Astrocyte (in vitro differentiated cells and primary cell): Measurements from ENCODE around the gene DENND5B. TPM values are rescaled to one million over a fixed set of nuclear protein-coding genes. Genes with fewer than 3 reads are reported as not detected.
A peak's percentile ranks its signal among the peaks of the same experiment; 100 is the strongest.

ENCODE experiments used
- DNase-seq: peaks from one replicate; pipeline ENCODE4 v3.0.0-alpha.2; 2010; ENCODE audit warnings: low read depth
- FAIRE-seq: peaks from 2 replicates; lab custom pipeline; 2011; peaks lifted over from hg19 to GRCh38; lab: Jason Lieb, UNC
- H2AFZ ChIP-seq: 2 replicates; pipeline ENCODE4 v1.6.0; 2012; ENCODE audit warnings: low read depth, low read length, inconsistent platforms
- H3K27ac ChIP-seq: 2 replicates; pipeline ENCODE4 v1.5.1; 2011; ENCODE audit warnings: low read depth, low read length, inconsistent platforms
- H3K27me3 ChIP-seq: 2 replicates; pipeline ENCODE4 v1.6.0; 2011; ENCODE audit warnings: low read length, inconsistent platforms; ENCODE audit not compliant: insufficient read depth
- H3K36me3 ChIP-seq: 2 replicates; pipeline ENCODE4 v1.5.1; 2011; ENCODE audit warnings: low read length, inconsistent platforms; ENCODE audit not compliant: insufficient read depth
- H3K4me1 ChIP-seq: 2 replicates; pipeline ENCODE4 v1.5.1; 2011; ENCODE audit warnings: low read length, inconsistent platforms; ENCODE audit not compliant: insufficient read depth
- H3K4me2 ChIP-seq: 2 replicates; pipeline ENCODE4 v1.6.0; 2012; ENCODE audit warnings: low read length, inconsistent platforms
- H3K4me3 ChIP-seq: 2 replicates; pipeline ENCODE4 v1.5.1; 2011; ENCODE audit warnings: low read depth, mild to moderate bottlenecking, low read length, inconsistent platforms; ENCODE audit not compliant: insufficient read depth
- H3K79me2 ChIP-seq: 2 replicates; pipeline ENCODE4 v1.6.0; 2012; ENCODE audit warnings: mild to moderate bottlenecking, low read length, inconsistent platforms; ENCODE audit not compliant: insufficient read depth
- H3K9ac ChIP-seq: 2 replicates; pipeline ENCODE4 v1.6.0; 2012; ENCODE audit warnings: mild to moderate bottlenecking, low read length, inconsistent platforms
- H3K9me3 ChIP-seq: 2 replicates; pipeline ENCODE4 v1.5.1; 2012; ENCODE audit warnings: low read depth, mild to moderate bottlenecking, low read length, inconsistent platforms; ENCODE audit not compliant: insufficient read depth
- H4K20me1 ChIP-seq: 2 replicates; pipeline ENCODE4 v1.6.0; 2012; ENCODE audit warnings: low read length, inconsistent platforms; ENCODE audit not compliant: insufficient read depth
- H3K27ac Mint-ChIP-seq: one replicate; pipeline ENCODE4 v1.8.0; 2021; ENCODE audit warnings: mild to moderate bottlenecking, mixed read lengths; ENCODE audit not compliant: unreplicated experiment
- H3K27me3 Mint-ChIP-seq: one replicate; pipeline ENCODE4 v1.8.0; 2021; ENCODE audit warnings: low read depth, mixed read lengths; ENCODE audit not compliant: unreplicated experiment
- H3K36me3 Mint-ChIP-seq: one replicate; pipeline ENCODE4 v1.8.0; 2021; ENCODE audit warnings: low read depth, mixed read lengths; ENCODE audit not compliant: unreplicated experiment
- H3K4me1 Mint-ChIP-seq: one replicate; pipeline ENCODE4 v1.8.0; 2021; ENCODE audit warnings: low read depth, mixed read lengths; ENCODE audit not compliant: unreplicated experiment
- H3K4me3 Mint-ChIP-seq: one replicate; pipeline ENCODE4 v1.8.0; 2021; ENCODE audit warnings: mild to moderate bottlenecking, moderate library complexity, mixed read lengths; ENCODE audit not compliant: unreplicated experiment
- H3K9me3 Mint-ChIP-seq: one replicate; pipeline ENCODE4 v1.8.0; 2021; ENCODE audit warnings: mild to moderate bottlenecking, mixed read lengths; ENCODE audit not compliant: unreplicated experiment
- EZH2 ChIP-seq: IDR thresholded peaks from 2 replicates; pipeline ENCODE4 v1.6.1; 2012; ENCODE audit warnings: mild to moderate bottlenecking, low read length, inconsistent platforms; ENCODE audit not compliant: insufficient read depth
- total RNA-seq: library from RNA; stranded (reverse); gene quantifications from 2 replicates; pipeline ENCODE4 v1.2.1, GENCODE V29; 2021
- TF ChIP-seq, protein P1 (sequence below): IDR thresholded peaks from 2 replicates; pipeline ENCODE4 v1.5.1; 2011; ENCODE audit warnings: low read depth, mild to moderate bottlenecking, inconsistent platforms, low read length, moderate library complexity; ENCODE audit not compliant: insufficient read depth

The DENND5B gene
- total RNA-seq, 1 donor from 2014 or later = 22.7 TPM

DNA sequence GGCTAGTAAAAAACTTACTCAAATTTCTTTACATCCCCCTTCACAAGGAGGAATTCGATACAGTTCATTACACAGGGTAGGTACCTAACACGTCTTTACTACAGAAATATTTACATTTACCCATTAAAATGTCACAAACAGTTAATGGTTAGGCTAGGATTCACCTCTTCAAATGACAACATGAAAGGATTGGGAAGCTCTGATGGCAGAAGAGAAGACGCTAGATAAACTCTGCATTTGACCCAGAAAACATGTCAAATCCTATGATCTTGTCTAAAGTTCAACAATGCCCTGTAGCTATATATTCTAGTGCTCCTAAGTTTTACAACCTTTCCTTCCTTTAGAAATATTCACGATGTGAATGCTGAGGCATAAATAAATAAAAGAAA lies 64.8 kb downstream of the DENND5B start:
- H3K27me3 Mint-ChIP-seq = no peaks in the 10 kb centered on the region
- no peak for TF ChIP-seq EZH2
- TF ChIP-seq, protein P1, sequence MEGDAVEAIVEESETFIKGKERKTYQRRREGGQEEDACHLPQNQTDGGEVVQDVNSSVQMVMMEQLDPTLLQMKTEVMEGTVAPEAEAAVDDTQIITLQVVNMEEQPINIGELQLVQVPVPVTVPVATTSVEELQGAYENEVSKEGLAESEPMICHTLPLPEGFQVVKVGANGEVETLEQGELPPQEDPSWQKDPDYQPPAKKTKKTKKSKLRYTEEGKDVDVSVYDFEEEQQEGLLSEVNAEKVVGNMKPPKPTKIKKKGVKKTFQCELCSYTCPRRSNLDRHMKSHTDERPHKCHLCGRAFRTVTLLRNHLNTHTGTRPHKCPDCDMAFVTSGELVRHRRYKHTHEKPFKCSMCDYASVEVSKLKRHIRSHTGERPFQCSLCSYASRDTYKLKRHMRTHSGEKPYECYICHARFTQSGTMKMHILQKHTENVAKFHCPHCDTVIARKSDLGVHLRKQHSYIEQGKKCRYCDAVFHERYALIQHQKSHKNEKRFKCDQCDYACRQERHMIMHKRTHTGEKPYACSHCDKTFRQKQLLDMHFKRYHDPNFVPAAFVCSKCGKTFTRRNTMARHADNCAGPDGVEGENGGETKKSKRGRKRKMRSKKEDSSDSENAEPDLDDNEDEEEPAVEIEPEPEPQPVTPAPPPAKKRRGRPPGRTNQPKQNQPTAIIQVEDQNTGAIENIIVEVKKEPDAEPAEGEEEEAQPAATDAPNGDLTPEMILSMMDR = no peak
- Histone ChIP-seq H3K27me3 (no peaks in the 10 kb centered on the region), H3K9me3 (no peaks in the 10 kb centered on the region), H3K9ac (no peak overlapping the region), H3K4me1 (peaks cover 15% of the 10 kb centered on the region), H4K20me1 (no peaks in the 10 kb centered on the region), H3K4me3 (no peak overlapping the region), H3K27ac (no peak overlapping the region), H3K36me3 (no peaks in the 10 kb centered on the region), H3K4me2 (no peak overlapping the region), H2AFZ (no peak overlapping the region), H3K79me2 (peaks cover 46% of the 10 kb centered on the region)
- H3K4me3 Mint-ChIP-seq = no peak overlapping the region
- peaks cover 16% of the 10 kb centered on the region for H3K4me1 Mint-ChIP-seq
- H3K27ac Mint-ChIP-seq = no peak overlapping the region
- no peaks in the 10 kb centered on the region for H3K36me3 Mint-ChIP-seq
- DNase-seq = no peak
- H3K9me3 Mint-ChIP-seq = no peaks in the 10 kb centered on the region
- no peak for FAIRE-seq

DNA sequence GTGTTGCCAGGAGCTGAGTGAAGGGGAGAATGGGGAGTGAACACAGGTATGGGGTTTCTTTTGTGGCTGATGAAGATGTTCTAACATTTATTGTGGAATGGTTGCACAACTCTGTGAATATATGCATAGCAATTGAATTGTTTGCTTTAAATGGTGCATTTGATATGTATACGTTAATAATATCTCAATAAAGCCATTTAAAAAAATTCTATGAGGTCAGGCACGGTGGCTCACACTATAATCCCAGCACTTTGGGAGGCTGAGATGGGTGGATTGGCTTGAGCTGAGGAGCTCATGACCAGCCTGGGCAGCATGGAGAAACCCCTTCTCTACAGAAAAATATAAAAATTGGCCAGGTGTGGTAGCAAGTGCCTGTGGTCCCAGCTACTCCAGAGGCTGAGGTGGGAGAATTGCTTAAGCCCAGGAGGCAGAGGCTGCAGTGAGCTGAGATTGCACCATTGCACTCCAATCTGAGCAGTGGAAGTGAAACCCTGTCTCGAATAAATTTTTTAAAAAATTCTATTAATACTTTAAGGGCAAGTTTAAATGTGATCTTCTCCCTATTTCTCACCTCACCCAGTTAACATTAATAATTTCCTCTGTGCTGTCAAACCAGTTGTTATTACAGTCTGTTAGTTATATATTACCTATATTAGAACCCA lies 65.3 kb downstream of the DENND5B start:
- Histone ChIP-seq H3K9ac (no peak overlapping the region), H3K9me3 (no peaks in the 10 kb centered on the region), H3K4me1 (peaks cover 15% of the 10 kb centered on the region), H3K36me3 (no peaks in the 10 kb centered on the region), H4K20me1 (no peaks in the 10 kb centered on the region), H3K4me3 (no peak overlapping the region), H3K27me3 (no peaks in the 10 kb centered on the region), H2AFZ (no peak overlapping the region), H3K27ac (no peak overlapping the region), H3K4me2 (no peak overlapping the region), H3K79me2 (peaks cover 49% of the 10 kb centered on the region)
- no peak for TF ChIP-seq EZH2
- TF ChIP-seq, protein P1 = no peak
- Mint-ChIP-seq H3K27ac (no peak overlapping the region), H3K4me3 (no peak overlapping the region), H3K36me3 (no peaks in the 10 kb centered on the region), H3K4me1 (peaks cover 16% of the 10 kb centered on the region), H3K27me3 (no peaks in the 10 kb centered on the region), H3K9me3 (no peaks in the 10 kb centered on the region)
- FAIRE-seq (no peak), DNase-seq (no peak)

DNA sequence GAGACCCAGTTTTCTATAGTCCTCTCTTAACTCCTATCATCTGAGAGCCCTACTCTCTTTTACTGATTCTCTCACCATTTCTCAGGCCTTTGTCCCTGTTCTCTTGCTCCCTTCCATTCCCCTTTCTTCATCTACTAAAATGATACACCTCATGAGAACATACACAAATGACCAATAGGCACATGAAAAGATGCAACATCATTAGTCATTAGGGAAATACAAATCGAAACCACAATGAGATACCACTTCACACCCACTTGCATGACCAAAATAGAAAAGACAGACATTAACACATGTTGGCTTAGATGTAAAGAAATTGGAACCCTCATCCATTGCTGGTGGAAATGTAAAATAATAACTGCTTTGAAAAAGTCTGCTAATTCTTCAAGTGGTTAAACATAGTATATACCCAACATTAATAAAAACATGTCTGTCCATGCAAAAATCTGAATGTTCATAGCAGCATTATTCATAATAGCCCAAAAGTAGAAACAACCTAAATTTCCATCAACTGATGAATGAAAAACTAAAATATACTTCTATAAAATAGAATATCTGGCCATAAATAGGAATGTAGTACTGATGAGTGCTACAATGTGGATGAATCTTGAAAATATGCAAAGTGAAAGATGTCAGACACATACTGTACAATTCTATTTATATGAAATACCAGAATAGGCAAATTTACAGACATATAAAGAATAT lies 66.0 kb downstream of the DENND5B start:
- peak overlapping the region; percentile 8 for H3K27ac ChIP-seq
- no peak overlapping the region for H3K9ac ChIP-seq

More for the DNA sequence above, 66.0 kb downstream of the DENND5B start:
- Mint-ChIP-seq H3K4me1 (peaks cover 19% of the 10 kb centered on the region), H3K36me3 (no peaks in the 10 kb centered on the region), H3K4me3 (no peak overlapping the region), H3K27me3 (no peaks in the 10 kb centered on the region), H3K9me3 (no peaks in the 10 kb centered on the region), H3K27ac (peak overlapping the region; percentile 9)
- Histone ChIP-seq H3K4me2 (peak overlapping the region; percentile 22), H2AFZ (no peak overlapping the region), H3K79me2 (peaks cover 51% of the 10 kb centered on the region), H3K36me3 (no peaks in the 10 kb centered on the region), H3K9me3 (no peaks in the 10 kb centered on the region), H4K20me1 (no peaks in the 10 kb centered on the region), H3K4me3 (no peak overlapping the region), H3K4me1 (peaks cover 19% of the 10 kb centered on the region), H3K27me3 (no peaks in the 10 kb centered on the region)
- peak; percentile 82 for DNase-seq
- no peak for FAIRE-seq
- no peak for TF ChIP-seq EZH2
- TF ChIP-seq, protein P1 = no peak
